PC-3 (cell line): ENCODE measurements around the gene NEU2. TPM values are rescaled to one million over a fixed set of nuclear protein-coding genes. Genes with fewer than 3 reads are reported as not detected.

Experiments
- ATAC-seq: fragments of 200-7000 bp; cut with Tn5 transposase; 2 replicates; pipeline ENCODE4 v1.9.1; 2020; ENCODE audit warnings: mild to moderate bottlenecking, moderate library complexity
- BruUV-seq: library from RNA; stranded (reverse); fragments of 400-500 nt; replicated peaks from 2 replicates; lab custom pipeline; 2021; lab: Mats Ljungman, UMichigan
- CTCF ChIA-PET: fragments of 300-600 bp; sonication (Branson Sonifier 250); formaldehyde crosslinking; loops from one replicate; lab custom pipeline; 2022; ENCODE audit warnings: antibody characterized with exemption; lab: Charles Lee
- POLR2A ChIA-PET: fragments of 300-600 bp; sonication (Branson Sonifier 250); formaldehyde crosslinking; loops from one replicate; lab custom pipeline; 2022; ENCODE audit warnings: antibody characterized with exemption; ENCODE audit not compliant: unreplicated experiment; lab: Charles Lee
- DNase-seq: peaks from one replicate; pipeline ENCODE4 v3.0.0-alpha.2; 2015
- H2AFZ ChIP-seq: fragments of 300-600 bp; sonication (generic); 2 replicates; pipeline ENCODE4 v1.6.0; 2016; ENCODE audit warnings: antibody characterized with exemption, low read length
- H3F3A ChIP-seq: fragments of 300-600 bp; sonication (generic); one replicate; pipeline ENCODE4 v1.6.0; 2017; ENCODE audit warnings: antibody characterized with exemption, low read length, control low read depth, mild to moderate bottlenecking; ENCODE audit not compliant: unreplicated experiment
- H3K27ac ChIP-seq: fragments of 300-600 bp; sonication (generic); 2 replicates; pipeline ENCODE4 v1.5.1; 2016; ENCODE audit warnings: mild to moderate bottlenecking, low read length
- H3K27me3 ChIP-seq: fragments of 300-600 bp; sonication (generic); 2 replicates; pipeline ENCODE4 v1.6.1; 2016; ENCODE audit warnings: low read length, mixed read lengths
- H3K36me3 ChIP-seq: fragments of 300-600 bp; sonication (generic); 2 replicates; pipeline ENCODE4 v1.6.1; 2016; ENCODE audit warnings: low read depth, mixed run types, low read length, mixed read lengths
- H3K4me1 ChIP-seq: fragments of 300-600 bp; sonication (generic); 2 replicates; pipeline ENCODE4 v1.5.1; 2016; ENCODE audit warnings: low read length; ENCODE audit not compliant: insufficient read depth
- H3K4me2 ChIP-seq: fragments of 300-600 bp; sonication (generic); 2 replicates; pipeline ENCODE4 v1.6.0; 2016; ENCODE audit warnings: low read length
- H3K4me3 ChIP-seq: fragments of 300-600 bp; sonication (generic); 2 replicates; pipeline ENCODE4 v1.5.1; 2016; ENCODE audit warnings: mild to moderate bottlenecking, low read length, mixed read lengths
- H3K79me2 ChIP-seq: fragments of 300-600 bp; sonication (generic); 2 replicates; pipeline ENCODE4 v1.6.1; 2017; ENCODE audit warnings: low read length, mixed read lengths
- H3K9ac ChIP-seq: fragments of 300-600 bp; sonication (generic); 2 replicates; pipeline ENCODE4 v1.6.0; 2016; ENCODE audit warnings: mild to moderate bottlenecking, low read length
- H3K9me2 ChIP-seq: fragments of 300-600 bp; sonication (generic); replicated peaks from 2 replicates; pipeline ENCODE4 v1.6.1; 2016; ENCODE audit warnings: mixed run types, low read length, mixed read lengths
- H3K9me3 ChIP-seq: fragments of 300-600 bp; sonication (generic); 2 replicates; pipeline ENCODE4 v1.6.1; 2016; ENCODE audit warnings: low read length, mixed read lengths
- H4K20me1 ChIP-seq: fragments of 300-600 bp; sonication (generic); 2 replicates; pipeline ENCODE4 v1.6.1; 2016; ENCODE audit warnings: low read length, mixed read lengths
- CTCF ChIP-seq: fragments of 300-600 bp; sonication (generic); conservative IDR thresholded peaks from 2 replicates; pipeline ENCODE4 v1.5.1; 2017; ENCODE audit warnings: antibody characterized with exemption, low read depth, mild to moderate bottlenecking, low read length
- EZH2 ChIP-seq: fragments of 300-600 bp; sonication (generic); IDR thresholded peaks from one replicate; pipeline ENCODE4 v1.6.1; 2017; ENCODE audit warnings: antibody characterized with exemption, mild to moderate bottlenecking, low read length; ENCODE audit not compliant: unreplicated experiment
- EZH2phosphoT487 ChIP-seq: fragments of 300-600 bp; sonication (generic); IDR thresholded peaks from 2 replicates; pipeline ENCODE4 v1.6.1; 2018; ENCODE audit warnings: mild to moderate bottlenecking, antibody characterized with exemption, low read length, borderline replicate concordance
- intact Hi-C: fragments of 100-400 bp; cut with micrococcal nuclease; formaldehyde crosslinking; loops from 2 replicates; pipeline ENCODE4 v1.9.0; 2023
- total RNA-seq: library from RNA; depleted of rRNA; stranded (reverse); fragments of >200 nt; gene quantifications from 2 replicates; pipeline ENCODE4 v1.2.3, GENCODE V29; 2014

The NEU2 gene
- total RNA-seq, 1 experiment from 2014 or later: 4.5 TPM

DNA sequence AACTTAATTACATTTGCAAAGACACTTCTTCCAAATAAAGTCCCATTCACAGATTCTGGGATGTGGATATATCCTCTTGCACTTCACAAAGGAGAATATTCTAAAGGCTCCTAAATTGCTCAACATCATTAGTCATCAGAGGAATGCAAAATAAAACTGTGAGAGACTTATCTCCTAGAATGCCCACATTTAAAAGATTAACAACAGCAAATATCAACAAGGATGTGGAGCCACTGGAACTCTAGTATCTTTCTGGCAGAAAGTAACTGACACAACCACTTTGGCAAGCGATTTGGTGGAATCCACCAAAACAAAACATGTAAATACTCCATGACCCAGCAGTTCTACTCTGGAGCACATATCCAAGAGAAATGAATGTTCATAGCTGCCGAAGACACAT lies 4.6 kb downstream of the NEU2 start:
- ChIA-PET CTCF (no interaction called here), POLR2A (no interaction called here)
- no peaks in the 10 kb centered on the region for H3K9me3 ChIP-seq
- H3F3A ChIP-seq: peaks cover 5% of the 10 kb centered on the region
- H2AFZ ChIP-seq: no peak overlapping the region
- ATAC-seq (no peak), DNase-seq (peak; percentile 88)
- no peaks in the 10 kb centered on the region for H3K9me2 ChIP-seq
- H3K27ac ChIP-seq: peak overlapping the region; percentile 71
- BruUV-seq: no TSS peak
- peaks cover 20% of the 10 kb centered on the region for H3K79me2 ChIP-seq
- H3K4me3 ChIP-seq: no peak overlapping the region
- H4K20me1 ChIP-seq: no peaks in the 10 kb centered on the region
- no peaks in the 10 kb centered on the region for H3K36me3 ChIP-seq
- no peaks in the 10 kb centered on the region for H3K27me3 ChIP-seq
- intact Hi-C loops: no loop called here
- peaks cover 53% of the 10 kb centered on the region for H3K4me1 ChIP-seq
- peak overlapping the region; percentile 18; the same call in 1 of the 2 replicates for H3K4me2 ChIP-seq
- H3K9ac ChIP-seq: no peak overlapping the region
- TF ChIP-seq EZH2: no peak
- TF ChIP-seq EZH2phosphoT487: no peak
- TF ChIP-seq CTCF: no peak

- H3K4me3 ChIP-seq: no peak overlapping the region
- H3K36me3 ChIP-seq: no peaks in the 10 kb centered on the region
- peaks cover under 1% of the 10 kb centered on the region for H3F3A ChIP-seq
- H3K4me1 ChIP-seq: peaks cover 31% of the 10 kb centered on the region
- no peaks in the 10 kb centered on the region for H4K20me1 ChIP-seq
- no peak overlapping the region for H3K9ac ChIP-seq
- BruUV-seq: no TSS peak
- H3K79me2 ChIP-seq: peaks cover 19% of the 10 kb centered on the region
- H3K9me3 ChIP-seq: no peaks in the 10 kb centered on the region
- no peaks in the 10 kb centered on the region for H3K27me3 ChIP-seq
- POLR2A ChIA-PET: no interaction called here
- H3K4me2 ChIP-seq: no peak overlapping the region
- intact Hi-C loops: no loop called here
- CTCF ChIA-PET: no interaction called here
- no peak overlapping the region for H2AFZ ChIP-seq
- no peaks in the 10 kb centered on the region for H3K9me2 ChIP-seq
- ATAC-seq (no peak), DNase-seq (no peak)
- TF ChIP-seq EZH2phosphoT487: no peak
- no peak for TF ChIP-seq EZH2
- no peak for TF ChIP-seq CTCF
- H3K27ac ChIP-seq: no peak overlapping the region
Observed at GRCh38 chr2:233039212-233039845, 6.9 kb downstream of the NEU2 start.

- Histone ChIP-seq H3K9me3 (no peaks in the 10 kb centered on the region), H3K36me3 (no peaks in the 10 kb centered on the region), H3K4me3 (no peak overlapping the region), H4K20me1 (no peaks in the 10 kb centered on the region), H3K27me3 (no peaks in the 10 kb centered on the region), H3K79me2 (peaks cover 12% of the 10 kb centered on the region), H3K4me2 (no peak overlapping the region), H3F3A (no peaks in the 10 kb centered on the region), H2AFZ (no peak overlapping the region), H3K9me2 (no peaks in the 10 kb centered on the region), H3K27ac (no peak overlapping the region), H3K4me1 (peaks cover 24% of the 10 kb centered on the region), H3K9ac (no peak overlapping the region)
- ChIA-PET POLR2A (no interaction called here), CTCF (no interaction called here)
- intact Hi-C loops: no loop called here
- BruUV-seq: no TSS peak
- no peak for DNase-seq
- no peak for ATAC-seq
- TF ChIP-seq EZH2 (no peak), CTCF (no peak), EZH2phosphoT487 (no peak)
Observed at GRCh38 chr2:233039846-233040530, 7.5 kb downstream of the NEU2 start.
